ENCODE measurements around the gene RFX3. TPM values are rescaled to one million over a fixed set of nuclear protein-coding genes. Genes with fewer than 3 reads are reported as not detected.

RFX3 gene
- total RNA-seq, 1 experiment from 2014 or later, result 9.9 TPM

GRCh38 chr9:3513265-3513818 lies 12.5 kb downstream of the RFX3 start:
- peaks cover 3% of the 10 kb centered on the region for H3K79me1 ChIP-seq (ENCODE audit: insufficient read depth, low read depth, low read length, poor library complexity, severe bottlenecking)
- no peaks in the 10 kb centered on the region for H3K23me2 ChIP-seq (ENCODE audit: insufficient read length, low read depth, low read length, poor library complexity, severe bottlenecking)
- H3K36me3 Mint-ChIP-seq (ENCODE audit: insufficient read depth in 1 of 3, low read depth in 3 of 3), result peaks cover 0 to 5% (median 0%) of the 10 kb centered on the region in 3 experiments; a peak in 3 of 7 replicates
- H3K27me3 Mint-ChIP-seq (ENCODE audit: low read depth), result no peaks in the 10 kb centered on the region
- no peak overlapping the region for H4K5ac ChIP-seq (ENCODE audit: insufficient read length, low read depth, low read length)
- DNase-seq, result no peak
- H2BK20ac ChIP-seq (ENCODE audit: low read depth, low read length, poor library complexity, severe bottlenecking), result no peak overlapping the region
- peak overlapping the region in 1 of 3 experiments; percentile 64; a peak in 2 of 7 replicates for H3K27ac Mint-ChIP-seq
- no peak overlapping the region for H3T11ph ChIP-seq (ENCODE audit: low read length)
- H3K79me2 ChIP-seq (ENCODE audit: insufficient read depth, low read length), result no peaks in the 10 kb centered on the region
- H3K23ac ChIP-seq (ENCODE audit: insufficient read length, low read depth, low read length), result no peak overlapping the region
- H2BK5ac ChIP-seq (ENCODE audit: insufficient read length, low read length), result no peak overlapping the region
- H3K4ac ChIP-seq (ENCODE audit: low read depth, low read length), result no peak overlapping the region
- no peak overlapping the region for H2BK12ac ChIP-seq (ENCODE audit: insufficient read length, low read depth, low read length)
- no peaks in the 10 kb centered on the region for H3K9me3 Mint-ChIP-seq
- H3K9me3 ChIP-seq (ENCODE audit: control insufficient read depth, low read depth, low read length), result no peaks in the 10 kb centered on the region
- H2AFZ ChIP-seq (ENCODE audit: low read length), result no peak overlapping the region
- H3K27ac ChIP-seq (ENCODE audit: insufficient read length, low read depth, low read length), result no peak overlapping the region
- no peak overlapping the region for H4K8ac ChIP-seq (replicated peaks; ENCODE audit: insufficient read length, low read depth, low read length)
- TF ChIP-seq CTCF (conservative IDR thresholded peaks at IDR 0.05), result no peak
- no peak overlapping the region for H3K9ac ChIP-seq (ENCODE audit: extremely low read depth, insufficient read length, low read length)
- no peak overlapping the region for H4K91ac ChIP-seq (ENCODE audit: insufficient read length, low read depth, low read length)
- peaks cover 29 to 30% of the 10 kb centered on the region in 2 experiments for H3K4me1 Mint-ChIP-seq
- WGBS (ENCODE audit: extremely low coverage, insufficient read length, low lambda C conversion rate), result no CpG with 5 or more reads among the region's 2 CpGs
- H3K27me3 ChIP-seq (ENCODE audit: insufficient read depth, low read length), result no peaks in the 10 kb centered on the region
- no peak overlapping the region for H3K4me2 ChIP-seq (ENCODE audit: insufficient read depth, insufficient read length, low read length)
- no peak overlapping the region for H2BK15ac ChIP-seq (ENCODE audit: low read depth, low read length)
- H3K4me1 ChIP-seq (ENCODE audit: insufficient read depth, low read length), result no peaks in the 10 kb centered on the region
- no peak overlapping the region for H3K14ac ChIP-seq (ENCODE audit: insufficient read depth, low read length)
- H4K20me1 ChIP-seq (ENCODE audit: control insufficient read depth, insufficient read depth, insufficient read length), result no peaks in the 10 kb centered on the region
- no peak overlapping the region for H3K18ac ChIP-seq (ENCODE audit: insufficient read length, low read depth, low read length)
- H2AK5ac ChIP-seq (ENCODE audit: insufficient read length, low read length), result no peak overlapping the region
- H3K56ac ChIP-seq (ENCODE audit: insufficient read length, low read depth, low read length), result no peak overlapping the region
- no peak overlapping the region for H2BK120ac ChIP-seq (ENCODE audit: low read depth, low read length, poor library complexity, severe bottlenecking)
- no peak overlapping the region for H3K4me3 Mint-ChIP-seq

Measured in H9 (cell line).